DOHH2 (cell line): ENCODE data around the gene DFFB.

Source experiments
- EZH2phosphoT487 ChIP-seq: fragments of 200-600 bp; sonication (generic); IDR thresholded peaks from 2 replicates; pipeline ENCODE4 v1.6.1; 2017; ENCODE audit warnings: borderline replicate concordance, mild to moderate bottlenecking, antibody characterized with exemption, low read length, moderate library complexity, mixed read lengths
- TF ChIP-seq, protein P1 (sequence below): fragments of 200-600 bp; sonication (generic); IDR thresholded peaks from one replicate; pipeline ENCODE4 v1.5.1; 2014; ENCODE audit warnings: antibody characterized with exemption, mild to moderate bottlenecking, low read depth, low read length; ENCODE audit not compliant: poor library complexity, severe bottlenecking

DNA sequence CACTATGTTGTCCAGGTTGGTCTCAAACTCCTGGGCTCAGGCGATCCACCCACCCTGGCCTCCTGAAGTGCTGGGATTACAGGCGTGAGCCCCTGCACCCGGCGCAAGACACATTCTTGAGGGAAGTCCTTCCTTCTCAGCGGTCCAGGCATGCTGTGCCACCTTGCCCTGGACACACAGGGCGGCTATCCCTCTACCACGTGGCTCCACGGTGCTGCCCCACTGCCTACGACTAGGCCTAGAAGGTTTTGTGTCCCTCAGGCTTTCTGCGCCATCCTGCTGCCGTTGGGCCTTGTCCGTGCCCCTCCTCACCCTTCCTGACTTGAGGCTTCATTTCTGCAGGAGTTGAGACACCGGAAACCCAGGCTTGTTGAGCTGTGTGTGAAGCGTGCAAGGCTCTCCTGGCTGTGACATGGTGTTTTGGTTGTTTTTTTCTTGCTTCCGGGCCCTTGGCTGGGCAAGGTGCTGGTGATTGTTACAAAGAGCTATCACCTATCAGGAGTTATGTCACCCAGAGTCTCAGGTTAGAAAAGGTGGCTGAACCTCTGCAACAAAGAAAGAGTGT is 28.9 kb downstream of the DFFB start:
- TF ChIP-seq, protein P1, sequence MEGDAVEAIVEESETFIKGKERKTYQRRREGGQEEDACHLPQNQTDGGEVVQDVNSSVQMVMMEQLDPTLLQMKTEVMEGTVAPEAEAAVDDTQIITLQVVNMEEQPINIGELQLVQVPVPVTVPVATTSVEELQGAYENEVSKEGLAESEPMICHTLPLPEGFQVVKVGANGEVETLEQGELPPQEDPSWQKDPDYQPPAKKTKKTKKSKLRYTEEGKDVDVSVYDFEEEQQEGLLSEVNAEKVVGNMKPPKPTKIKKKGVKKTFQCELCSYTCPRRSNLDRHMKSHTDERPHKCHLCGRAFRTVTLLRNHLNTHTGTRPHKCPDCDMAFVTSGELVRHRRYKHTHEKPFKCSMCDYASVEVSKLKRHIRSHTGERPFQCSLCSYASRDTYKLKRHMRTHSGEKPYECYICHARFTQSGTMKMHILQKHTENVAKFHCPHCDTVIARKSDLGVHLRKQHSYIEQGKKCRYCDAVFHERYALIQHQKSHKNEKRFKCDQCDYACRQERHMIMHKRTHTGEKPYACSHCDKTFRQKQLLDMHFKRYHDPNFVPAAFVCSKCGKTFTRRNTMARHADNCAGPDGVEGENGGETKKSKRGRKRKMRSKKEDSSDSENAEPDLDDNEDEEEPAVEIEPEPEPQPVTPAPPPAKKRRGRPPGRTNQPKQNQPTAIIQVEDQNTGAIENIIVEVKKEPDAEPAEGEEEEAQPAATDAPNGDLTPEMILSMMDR = no peak
- TF ChIP-seq EZH2phosphoT487 = no peak
